ENCODE data around the gene PHC2.

The PHC2 gene

DNA sequence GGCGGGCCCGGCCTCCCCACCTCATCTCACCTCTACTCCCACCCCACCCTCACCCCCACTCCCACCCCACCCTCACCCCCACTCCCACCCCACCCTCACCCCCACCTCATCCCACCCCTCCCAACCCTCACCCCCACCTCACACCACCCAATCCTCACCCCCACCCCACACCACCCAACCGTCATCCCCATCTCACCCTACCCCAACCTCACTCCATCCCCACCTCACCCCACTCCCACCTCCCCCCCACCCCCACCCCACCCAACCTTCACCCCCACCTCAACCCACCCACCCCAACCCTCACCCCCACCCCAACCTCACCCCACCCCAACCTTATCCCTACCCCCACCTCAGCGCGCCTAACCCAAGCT is 123.4 kb downstream of the PHC2 start:
- no peak for FAIRE-seq

DNA sequence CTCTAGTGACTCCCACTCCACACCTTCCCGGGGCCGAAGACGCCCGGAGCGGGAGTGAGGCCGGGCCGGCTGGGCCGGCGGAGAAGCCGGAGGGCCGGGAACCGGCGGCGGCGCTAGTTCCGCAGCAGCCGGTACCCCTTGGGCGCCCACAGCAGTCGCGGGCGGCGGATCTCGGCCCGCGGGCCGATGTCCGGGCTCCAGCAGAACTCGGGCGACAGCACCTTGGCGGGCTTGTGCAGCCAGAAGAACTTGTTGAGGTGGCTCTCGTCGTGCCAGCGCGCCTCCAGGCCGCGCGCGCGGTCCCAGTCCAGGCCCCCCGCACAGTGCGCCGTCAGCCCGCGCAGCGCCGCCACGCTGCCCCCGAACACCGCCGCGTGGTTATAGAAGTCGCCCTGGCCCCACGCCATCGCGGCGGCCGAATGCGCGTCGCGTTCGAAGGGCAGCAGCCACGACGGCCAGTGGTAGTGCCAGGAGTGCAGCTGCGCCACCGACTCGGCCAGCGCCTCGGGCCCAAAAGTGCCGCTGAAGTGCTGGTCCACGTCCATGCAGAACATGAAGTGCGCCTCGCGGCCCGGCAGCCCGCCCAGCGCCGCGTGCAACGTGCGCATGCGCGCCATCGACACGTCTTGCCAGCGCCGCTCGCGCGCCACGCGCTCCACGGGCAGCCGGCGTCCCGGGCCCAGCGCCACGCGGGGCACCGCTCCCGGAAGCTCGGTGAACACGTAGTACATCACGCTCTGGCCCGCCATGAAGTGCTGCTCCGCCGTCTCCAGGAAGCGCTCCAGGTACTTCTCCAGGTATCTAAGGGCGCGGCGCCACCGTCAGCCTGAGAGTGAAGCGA is 124.0 kb downstream of the PHC2 start:
- FAIRE-seq: no peak
- TF ChIP-seq POU2F2 (IDR thresholded peaks at IDR 0.05; ENCODE audit: low read depth, low read length) (no peak), PAX5 (IDR thresholded peaks at IDR 0.05; ENCODE audit: insufficient read depth, low read length, severe bottlenecking) (no peak), SPI1 (IDR thresholded peaks at IDR 0.05; ENCODE audit: low read depth, low read length) (no peak), POLR2AphosphoS5 (IDR thresholded peaks at IDR 0.05; ENCODE audit: low read depth, low read length) (no peak), TAF1 (IDR thresholded peaks at IDR 0.05; ENCODE audit: low read depth, low read length) (no peak), POLR2A (IDR thresholded peaks at IDR 0.05; ENCODE audit: low read depth, low read length) (no peak)
- DNase-seq (ENCODE audit: insufficient read length, low spot score): no peak

More for the DNA sequence above, 123.4 kb downstream of the PHC2 start:
- no peak for DNase-seq (ENCODE audit: insufficient read length, low spot score)
- TF ChIP-seq TAF1 (IDR thresholded peaks at IDR 0.05; ENCODE audit: low read depth, low read length) (no peak), POLR2AphosphoS5 (IDR thresholded peaks at IDR 0.05; ENCODE audit: low read depth, low read length) (no peak), POLR2A (IDR thresholded peaks at IDR 0.05; ENCODE audit: low read depth, low read length) (no peak), PAX5 (IDR thresholded peaks at IDR 0.05; ENCODE audit: insufficient read depth, low read length, severe bottlenecking) (no peak), POU2F2 (IDR thresholded peaks at IDR 0.05; ENCODE audit: low read depth, low read length) (no peak), SPI1 (IDR thresholded peaks at IDR 0.05; ENCODE audit: low read depth, low read length) (no peak)

DNA sequence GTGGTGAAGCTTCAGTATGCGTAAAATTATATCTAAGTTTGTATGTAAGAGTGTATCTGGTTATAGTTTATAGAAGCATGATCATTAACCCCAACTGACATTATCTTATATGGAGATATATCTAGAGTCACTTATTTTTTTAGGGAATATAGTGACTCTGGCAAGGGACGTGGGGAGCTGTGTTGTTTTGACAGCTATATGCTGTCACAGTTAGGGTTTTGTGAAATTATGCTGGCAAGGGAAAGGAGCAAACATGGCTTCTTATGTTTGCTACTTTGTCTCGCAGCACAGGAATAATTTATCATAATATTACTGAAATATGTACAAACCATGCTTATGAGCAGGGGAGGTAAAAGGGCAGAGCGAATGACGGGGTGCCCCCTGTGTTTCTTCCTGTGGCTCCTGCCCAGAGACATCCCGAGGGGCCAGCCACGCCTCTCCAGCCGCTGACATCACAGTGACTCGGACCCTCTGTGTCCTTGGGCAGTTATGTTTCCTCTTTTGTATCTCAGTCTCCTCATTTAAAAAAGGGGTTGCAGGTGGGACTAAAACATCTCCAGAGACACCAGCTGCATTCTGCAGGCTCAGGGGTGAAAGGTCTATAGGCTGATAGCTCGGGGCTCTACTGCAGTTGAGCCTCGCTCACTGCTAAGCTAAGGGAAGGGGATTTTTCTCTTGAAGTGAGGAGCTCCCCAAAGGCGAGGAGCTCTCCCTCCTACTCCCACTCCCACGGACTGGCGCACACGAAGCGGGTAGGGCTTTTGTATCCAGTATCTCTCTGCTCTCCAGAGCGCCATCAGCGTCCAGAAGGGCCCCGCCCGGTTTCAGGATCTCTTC is 124.9 kb downstream of the PHC2 start:
- no peak for TF ChIP-seq SPI1 (IDR thresholded peaks at IDR 0.05; ENCODE audit: low read depth, low read length)
- no peak for TF ChIP-seq POU2F2 (IDR thresholded peaks at IDR 0.05; ENCODE audit: low read depth, low read length)
- DNase-seq (ENCODE audit: insufficient read length, low spot score) (no peak), FAIRE-seq (no peak)

- TF ChIP-seq PAX5 (IDR thresholded peaks at IDR 0.05; ENCODE audit: insufficient read depth, low read length, severe bottlenecking): no peak
- no peak for TF ChIP-seq POLR2A (IDR thresholded peaks at IDR 0.05; ENCODE audit: low read depth, low read length)
- no peak for TF ChIP-seq SPI1 (IDR thresholded peaks at IDR 0.05; ENCODE audit: low read depth, low read length)
- no peak for TF ChIP-seq TAF1 (IDR thresholded peaks at IDR 0.05; ENCODE audit: low read depth, low read length)
- TF ChIP-seq POU2F2 (IDR thresholded peaks at IDR 0.05; ENCODE audit: low read depth, low read length): no peak
- TF ChIP-seq POLR2AphosphoS5 (IDR thresholded peaks at IDR 0.05; ENCODE audit: low read depth, low read length): no peak
- no peak for DNase-seq (ENCODE audit: insufficient read length, low spot score)
- no peak for FAIRE-seq
Measured at GRCh38 chr1:33305016-33305415, 125.9 kb downstream of the PHC2 start.

- DNase-seq (ENCODE audit: insufficient read length, low spot score) (no peak), FAIRE-seq (peak; percentile 84)
- TF ChIP-seq POU2F2 (IDR thresholded peaks at IDR 0.05; ENCODE audit: low read depth, low read length) (no peak), TAF1 (IDR thresholded peaks at IDR 0.05; ENCODE audit: low read depth, low read length) (no peak), PAX5 (IDR thresholded peaks at IDR 0.05; ENCODE audit: insufficient read depth, low read length, severe bottlenecking) (no peak), SPI1 (IDR thresholded peaks at IDR 0.05; ENCODE audit: low read depth, low read length) (no peak)
Measured at GRCh38 chr1:33302325-33302724, 128.6 kb downstream of the PHC2 start.

DNA sequence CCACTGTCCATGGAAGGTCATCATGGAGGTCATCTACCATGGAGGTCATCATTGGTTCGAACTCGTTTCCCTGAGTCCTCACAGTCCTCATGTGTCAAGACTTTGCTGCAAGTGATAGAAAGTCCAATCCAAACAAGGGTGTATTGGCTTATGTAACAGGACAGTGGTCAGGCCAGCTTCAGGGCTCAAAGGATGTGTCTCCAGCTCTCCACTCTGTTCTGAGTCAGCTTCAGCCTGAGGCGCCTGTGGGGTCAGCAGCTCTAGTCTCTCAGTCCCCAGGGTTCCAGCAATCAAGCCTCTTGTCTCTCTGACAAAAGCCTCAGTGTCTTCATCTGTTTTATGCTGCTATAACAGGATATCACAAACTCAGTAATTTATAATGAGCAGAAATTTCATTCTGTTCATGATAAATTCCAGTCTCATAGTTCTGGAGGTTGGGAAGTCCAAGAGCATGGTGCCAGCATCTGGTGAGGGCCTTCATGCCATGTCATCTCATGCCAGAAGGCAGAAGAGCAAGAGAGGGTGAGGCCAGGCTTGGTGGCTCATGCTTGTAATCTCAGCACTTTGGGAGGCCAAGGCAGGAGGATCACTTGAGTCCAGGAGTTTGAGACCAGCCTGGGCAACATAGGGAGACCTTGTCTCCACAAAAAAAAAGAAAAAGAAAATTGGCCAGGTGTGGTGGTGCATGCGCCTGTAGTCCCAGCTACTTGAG is 129.5 kb downstream of the PHC2 start:
- FAIRE-seq: no peak
- no peak for DNase-seq (ENCODE audit: insufficient read length, low spot score)
- TF ChIP-seq PAX5 (IDR thresholded peaks at IDR 0.05; ENCODE audit: insufficient read depth, low read length, severe bottlenecking) (no peak), POLR2AphosphoS5 (IDR thresholded peaks at IDR 0.05; ENCODE audit: low read depth, low read length) (no peak), POU2F2 (IDR thresholded peaks at IDR 0.05; ENCODE audit: low read depth, low read length) (no peak), TAF1 (IDR thresholded peaks at IDR 0.05; ENCODE audit: low read depth, low read length) (no peak), SPI1 (IDR thresholded peaks at IDR 0.05; ENCODE audit: low read depth, low read length) (no peak), POLR2A (IDR thresholded peaks at IDR 0.05; ENCODE audit: low read depth, low read length) (no peak)

DNA sequence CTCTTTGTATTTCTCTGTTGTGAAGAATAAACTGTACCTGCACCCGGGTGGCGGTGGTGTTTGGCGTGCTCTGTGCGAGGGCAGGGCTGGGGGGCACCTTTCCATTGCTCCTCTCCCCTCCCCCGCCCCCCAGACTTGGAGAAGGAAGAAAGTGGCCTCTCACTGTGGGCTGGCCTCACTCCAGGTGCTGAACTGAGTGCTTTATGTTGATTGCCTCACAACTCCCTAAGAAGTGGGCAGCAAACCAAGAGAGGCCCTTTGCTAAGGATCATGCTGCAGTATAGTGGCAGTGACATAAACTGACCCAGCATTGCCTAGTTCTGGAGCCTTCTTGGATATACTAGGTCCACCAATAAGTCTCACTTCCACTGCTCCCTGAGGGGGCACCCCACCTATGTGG is 130.2 kb downstream of the PHC2 start:
- FAIRE-seq: no peak
- TF ChIP-seq POU2F2 (IDR thresholded peaks at IDR 0.05; ENCODE audit: low read depth, low read length) (no peak), TAF1 (IDR thresholded peaks at IDR 0.05; ENCODE audit: low read depth, low read length) (no peak), SPI1 (IDR thresholded peaks at IDR 0.05; ENCODE audit: low read depth, low read length) (no peak), PAX5 (IDR thresholded peaks at IDR 0.05; ENCODE audit: insufficient read depth, low read length, severe bottlenecking) (no peak), POLR2A (IDR thresholded peaks at IDR 0.05; ENCODE audit: low read depth, low read length) (no peak), POLR2AphosphoS5 (IDR thresholded peaks at IDR 0.05; ENCODE audit: low read depth, low read length) (no peak)
- no peak for DNase-seq (ENCODE audit: insufficient read length, low spot score)

GRCh38 chr1:33299461-33300155 is 131.3 kb downstream of the PHC2 start:
- no peak for FAIRE-seq
- no peak for DNase-seq (ENCODE audit: insufficient read length, low spot score)
- TF ChIP-seq POLR2A (IDR thresholded peaks at IDR 0.05; ENCODE audit: low read depth, low read length) (no peak), TAF1 (IDR thresholded peaks at IDR 0.05; ENCODE audit: low read depth, low read length) (no peak), POLR2AphosphoS5 (IDR thresholded peaks at IDR 0.05; ENCODE audit: low read depth, low read length) (no peak), SPI1 (IDR thresholded peaks at IDR 0.05; ENCODE audit: low read depth, low read length) (no peak), PAX5 (IDR thresholded peaks at IDR 0.05; ENCODE audit: insufficient read depth, low read length, severe bottlenecking) (no peak), POU2F2 (IDR thresholded peaks at IDR 0.05; ENCODE audit: low read depth, low read length) (no peak)
